Measurements from ENCODE around the gene VAC14. TPM values are rescaled to one million over a fixed set of nuclear protein-coding genes. Genes with fewer than 3 reads are reported as not detected.
"Not testable (repeated sequence)": the region's sequence is repeated elsewhere in the genome, so short reads cannot be mapped to it uniquely, and the experiment has no call there.

The VAC14 gene
- total RNA-seq, 4 donors from 2014 or later: 18.6 to 32.2 (median 25.9) TPM

DNA sequence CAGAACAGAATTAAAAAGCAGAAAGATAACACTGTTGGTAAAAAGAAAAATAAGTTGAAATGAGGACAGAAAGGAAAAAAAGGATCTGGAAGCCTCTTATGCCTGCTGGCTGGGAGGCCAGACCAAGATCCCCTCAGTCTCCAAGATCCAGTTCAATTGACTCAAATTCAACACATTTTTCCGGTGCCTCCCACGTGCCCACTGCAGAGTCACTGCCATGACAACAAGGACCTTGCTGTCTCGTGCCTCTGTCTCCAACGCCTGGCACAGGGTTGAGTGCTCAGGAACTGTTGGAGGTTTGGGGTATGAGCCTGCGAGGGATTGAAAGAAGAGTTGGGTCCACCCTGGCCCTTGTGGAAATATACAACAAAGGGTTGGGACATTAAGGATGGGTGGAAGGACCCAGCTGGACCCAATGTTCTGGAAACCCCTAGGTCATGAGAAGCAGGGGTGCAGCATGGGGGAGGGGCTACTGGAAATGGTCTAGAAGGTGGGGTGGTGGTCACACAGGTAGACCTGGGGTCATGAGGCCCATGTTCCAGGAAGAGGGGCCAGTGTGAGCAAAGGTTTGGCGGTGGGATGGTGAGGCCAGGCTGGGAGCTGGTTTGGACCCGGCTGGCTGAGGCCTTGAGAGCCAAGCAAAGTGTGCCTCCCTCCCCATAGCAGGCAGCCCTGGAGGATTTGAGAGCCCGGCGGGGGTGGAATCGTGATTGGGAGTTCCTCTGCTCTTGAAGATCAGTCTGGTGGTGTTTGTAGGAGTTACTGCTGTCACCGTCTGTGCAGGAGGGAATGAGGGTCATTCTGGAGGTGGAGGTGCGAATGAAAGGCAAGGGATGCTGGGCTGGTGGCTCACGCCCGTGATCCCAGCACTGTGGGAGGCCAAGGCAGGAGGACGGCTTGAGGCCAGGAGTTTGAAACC is 153.3 kb downstream of the VAC14 start:
- TF ChIP-seq, protein P1, sequence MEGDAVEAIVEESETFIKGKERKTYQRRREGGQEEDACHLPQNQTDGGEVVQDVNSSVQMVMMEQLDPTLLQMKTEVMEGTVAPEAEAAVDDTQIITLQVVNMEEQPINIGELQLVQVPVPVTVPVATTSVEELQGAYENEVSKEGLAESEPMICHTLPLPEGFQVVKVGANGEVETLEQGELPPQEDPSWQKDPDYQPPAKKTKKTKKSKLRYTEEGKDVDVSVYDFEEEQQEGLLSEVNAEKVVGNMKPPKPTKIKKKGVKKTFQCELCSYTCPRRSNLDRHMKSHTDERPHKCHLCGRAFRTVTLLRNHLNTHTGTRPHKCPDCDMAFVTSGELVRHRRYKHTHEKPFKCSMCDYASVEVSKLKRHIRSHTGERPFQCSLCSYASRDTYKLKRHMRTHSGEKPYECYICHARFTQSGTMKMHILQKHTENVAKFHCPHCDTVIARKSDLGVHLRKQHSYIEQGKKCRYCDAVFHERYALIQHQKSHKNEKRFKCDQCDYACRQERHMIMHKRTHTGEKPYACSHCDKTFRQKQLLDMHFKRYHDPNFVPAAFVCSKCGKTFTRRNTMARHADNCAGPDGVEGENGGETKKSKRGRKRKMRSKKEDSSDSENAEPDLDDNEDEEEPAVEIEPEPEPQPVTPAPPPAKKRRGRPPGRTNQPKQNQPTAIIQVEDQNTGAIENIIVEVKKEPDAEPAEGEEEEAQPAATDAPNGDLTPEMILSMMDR (IDR thresholded peaks at IDR 0.05): no peak
- no peak for TF ChIP-seq POLR2A (IDR thresholded peaks at IDR 0.05)
- no peak for DNase-seq
- no peaks in the 10 kb centered on the region for H3K9me3 ChIP-seq
- peaks cover 0 to 9% (median 0%) of the 10 kb centered on the region in 3 donors for H3K36me3 ChIP-seq
- no peaks in the 10 kb centered on the region for H3K27me3 ChIP-seq
- intact Hi-C loops (cut with DNase I): no loop called here
- H3K4me3 ChIP-seq: no peak overlapping the region
- 83 to 84% methylated on average over 12 to 14 of the region's 15 CpGs for WGBS, 2 donors
- H3K4me1 ChIP-seq: peaks cover 0 to 36% (median 8%) of the 10 kb centered on the region in 3 donors
- peak overlapping the region in 1 of 4 donors; percentile 25 for H3K27ac ChIP-seq

DNA sequence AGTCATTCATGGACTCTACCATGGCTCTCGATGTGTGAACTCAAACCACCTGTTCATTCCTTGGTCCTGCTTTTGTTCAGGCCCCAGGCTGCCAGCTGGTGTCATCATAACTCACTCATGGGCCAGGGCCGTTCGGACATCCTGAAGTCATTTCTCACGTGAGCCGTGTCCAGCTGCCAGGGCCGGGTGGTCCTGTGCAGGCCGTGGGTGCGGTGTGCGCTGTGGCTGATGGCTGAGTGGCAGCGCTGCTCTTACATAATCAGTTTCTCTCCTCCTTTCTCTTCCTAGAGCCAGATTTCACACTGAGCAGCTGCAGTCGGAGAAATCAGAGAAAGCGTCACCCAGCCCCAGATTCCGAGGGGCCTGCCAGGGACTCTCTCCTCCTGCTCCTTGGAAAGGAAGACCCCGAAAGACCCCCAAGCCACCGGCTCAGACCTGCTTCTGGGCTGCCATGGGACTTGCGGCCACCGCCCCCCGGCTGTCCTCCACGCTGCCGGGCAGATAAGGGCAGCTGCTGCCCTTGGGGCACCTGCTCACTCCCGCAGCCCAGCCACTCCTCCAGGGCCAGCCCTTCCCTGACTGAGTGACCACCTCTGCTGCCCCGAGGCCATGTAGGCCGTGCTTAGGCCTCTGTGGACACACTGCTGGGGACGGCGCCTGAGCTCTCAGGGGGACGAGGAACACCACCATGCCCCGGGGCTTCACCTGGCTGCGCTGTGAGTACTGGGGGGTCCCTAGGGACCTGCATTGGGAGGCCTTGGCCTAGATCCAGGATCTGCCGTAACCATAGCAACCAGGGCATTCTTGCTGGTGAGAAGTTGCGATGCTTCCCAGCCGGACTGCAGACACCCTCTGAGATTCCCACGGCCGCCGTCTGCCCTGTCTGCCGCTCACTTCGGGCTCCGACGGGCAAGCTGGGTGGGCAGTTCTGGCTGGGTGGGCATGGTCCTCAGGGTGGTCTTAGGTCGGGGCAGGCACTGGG is 154.4 kb downstream of the VAC14 start, which contains the start of gene IL34:
IL34 (plus strand) TSS at position 300 of the 982 bp plus-strand sequence; CDS start at position 689, 389 bp downstream.
- peak within 1 kb of the TSS in 3 of 4 donors; percentile 25 to 34 (median 25) for H3K27ac ChIP-seq
- intact Hi-C loops (cut with DNase I): no loop called here
- 75 to 83% methylated on average over 14 to 23 of the region's 39 CpGs for WGBS, 2 donors

DNA sequence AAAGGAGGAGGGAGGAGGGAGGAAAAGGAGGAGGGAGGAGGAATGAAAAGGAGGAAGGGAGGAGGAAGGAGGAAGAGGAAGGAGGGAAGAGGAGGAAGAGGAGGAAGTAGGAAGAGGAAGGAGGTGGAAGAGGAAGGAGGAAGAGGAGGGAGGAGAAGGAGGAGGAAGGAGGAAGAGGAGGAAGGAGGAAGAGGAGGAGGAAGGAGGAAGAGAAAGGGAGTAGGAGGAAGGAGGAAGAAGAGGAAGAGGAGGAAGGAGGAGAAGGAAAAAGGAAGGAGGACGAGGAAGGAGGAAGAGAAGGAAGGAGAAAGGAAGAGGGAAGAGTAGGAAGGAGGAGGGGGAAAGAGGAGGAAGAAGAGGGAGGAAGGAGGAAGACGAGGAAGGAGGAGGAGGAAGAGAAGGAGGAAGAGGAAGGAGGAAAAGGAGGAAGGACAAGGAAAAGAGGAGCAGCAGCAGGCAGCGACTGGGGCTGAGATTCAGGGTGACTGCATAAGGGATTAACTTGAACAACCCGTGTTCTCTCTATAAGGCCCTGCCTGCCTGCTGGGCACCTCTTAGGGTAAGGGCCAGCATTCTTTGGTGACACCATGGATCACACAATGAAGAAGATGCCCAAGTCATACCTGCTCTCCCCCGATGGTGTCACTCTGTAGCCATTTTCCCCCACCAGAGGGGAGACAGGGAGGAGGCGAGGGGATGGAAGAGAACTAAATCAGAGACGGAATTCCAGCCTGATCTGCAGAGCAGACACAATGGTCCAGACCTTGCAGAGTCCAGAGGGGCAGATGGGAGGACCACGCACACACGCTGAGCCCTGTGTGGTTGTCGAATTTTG is 156.0 kb downstream of the VAC14 start:
- WGBS, 2 donors: 78 to 85% methylated on average over 10 of the region's 10 CpGs
- Histone ChIP-seq H3K4me3 (no peak overlapping the region), H3K9me3 (no peaks in the 10 kb centered on the region), H3K4me1 (peaks cover 0 to 15% (median 3%) of the 10 kb centered on the region in 3 donors), H3K27me3 (no peaks in the 10 kb centered on the region), H3K27ac (no peak overlapping the region), H3K36me3 (peaks cover 0 to 9% (median 0%) of the 10 kb centered on the region in 3 donors)
- TF ChIP-seq, protein P1 (IDR thresholded peaks at IDR 0.05): no peak
- no peak for TF ChIP-seq POLR2A (IDR thresholded peaks at IDR 0.05)
- no peak for DNase-seq
- intact Hi-C loops (cut with DNase I): no loop called here

More for the DNA sequence above, 154.4 kb downstream of the VAC14 start, which contains the start of gene IL34:
- H3K9me3 ChIP-seq: no peaks in the 10 kb centered on the region
- no peak for DNase-seq
- no peaks in the 10 kb centered on the region for H3K27me3 ChIP-seq
- no peak for TF ChIP-seq POLR2A (IDR thresholded peaks at IDR 0.05)
- TF ChIP-seq, protein P1 (IDR thresholded peaks at IDR 0.05): no peak
- no peak within 1 kb of the TSS for H3K4me3 ChIP-seq
- peaks cover 0 to 9% (median 0%) of the 10 kb centered on the region in 3 donors for H3K36me3 ChIP-seq
- peaks cover 0 to 27% (median 8%) of the 10 kb centered on the region in 3 donors for H3K4me1 ChIP-seq

DNA sequence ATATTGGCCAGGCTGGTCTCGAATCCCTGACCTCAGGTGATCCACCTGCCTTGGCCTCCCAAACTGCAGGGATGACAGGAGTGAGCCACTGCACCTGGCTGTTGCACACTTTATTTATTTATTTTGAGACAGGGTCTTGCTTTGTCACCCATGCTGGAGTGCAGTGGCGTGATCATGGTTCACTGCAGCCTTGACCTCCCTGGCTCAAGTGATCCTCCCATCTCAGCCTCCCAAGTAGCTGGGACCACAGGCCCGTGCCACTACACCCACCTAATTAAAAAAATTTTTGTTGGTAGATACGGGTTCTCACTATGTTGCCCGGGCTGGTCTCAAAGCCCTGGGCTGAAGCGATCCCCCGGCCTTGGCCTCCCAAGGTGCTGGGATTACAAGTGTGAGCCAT is 157.7 kb downstream of the VAC14 start:
- intact Hi-C loops (cut with DNase I); H3K27me3 ChIP-seq; H3K9me3 ChIP-seq; DNase-seq; H3K4me3 ChIP-seq; H3K27ac ChIP-seq; H3K36me3 ChIP-seq: not testable (repeated sequence)
- WGBS, 2 donors: 84 to 86% methylated on average over 7 of the region's 7 CpGs
- H3K4me1 ChIP-seq: peaks cover 8 to 20% (median 13%) of the 10 kb centered on the region in 3 donors

DNA sequence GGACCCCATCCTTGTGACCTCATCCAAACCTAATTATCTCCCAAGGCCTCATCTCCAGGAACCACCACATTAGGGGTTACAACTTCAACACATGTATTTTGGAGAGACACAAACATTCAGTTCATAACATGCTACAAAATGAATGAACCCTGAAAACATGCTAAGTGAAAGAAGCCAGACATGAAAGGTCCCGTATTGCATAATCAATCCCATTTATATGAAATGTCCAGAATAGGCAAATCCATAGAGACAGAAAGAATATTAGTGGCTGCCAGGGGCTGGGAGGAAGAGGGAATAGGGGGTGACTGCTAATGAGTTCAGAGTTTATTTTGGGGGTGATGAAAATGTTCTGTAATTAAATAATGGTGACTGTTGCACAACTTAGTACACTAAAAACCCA is 158.3 kb downstream of the VAC14 start:
- 82 to 100% methylated on average over 1 of the region's 1 CpG for WGBS, 2 donors
- Histone ChIP-seq H3K4me3 (no peak overlapping the region), H3K4me1 (peaks cover 8 to 22% (median 13%) of the 10 kb centered on the region in 3 donors), H3K27ac (no peak overlapping the region), H3K36me3 (peaks cover 0 to 7% (median 0%) of the 10 kb centered on the region in 3 donors), H3K9me3 (no peaks in the 10 kb centered on the region), H3K27me3 (no peaks in the 10 kb centered on the region)
- no peak for TF ChIP-seq POLR2A (IDR thresholded peaks at IDR 0.05)
- TF ChIP-seq, protein P1 (IDR thresholded peaks at IDR 0.05): no peak
- intact Hi-C loops (cut with DNase I): no loop called here
- no peak for DNase-seq

Data from esophagus squamous epithelium (tissue), 5 donors.